ENCODE data around the gene PPY. TPM values are rescaled to one million over a fixed set of nuclear protein-coding genes. Genes with fewer than 3 reads are reported as not detected.

Gene PPY
- total RNA-seq, 6 experiments from 2014 or later: not detected

GRCh38 chr17:43912635-43913304 is 29.5 kb downstream of the PPY start:
- TF ChIP-seq CTCF (IDR thresholded peaks at IDR 0.05): no peak
- H3K9me3 Mint-ChIP-seq: no peaks in the 10 kb centered on the region
- H3K27me3 Mint-ChIP-seq (ENCODE audit: insufficient read depth): peaks cover 9% of the 10 kb centered on the region
- H3K4me3 Mint-ChIP-seq: no peak overlapping the region
- no peak overlapping the region for H3K27ac Mint-ChIP-seq
- H3K4me1 Mint-ChIP-seq (ENCODE audit: low read depth): peaks cover 7% of the 10 kb centered on the region; the same call in 1 of the 2 replicates
- no peaks in the 10 kb centered on the region for H3K36me3 Mint-ChIP-seq (ENCODE audit: low read depth)
- DNase-seq: no peak

- H3K9me3 Mint-ChIP-seq: no peaks in the 10 kb centered on the region
- H3K27ac Mint-ChIP-seq: no peak overlapping the region
- H3K27me3 Mint-ChIP-seq (ENCODE audit: insufficient read depth): peaks cover 10% of the 10 kb centered on the region
- no peak for DNase-seq
- H3K4me1 Mint-ChIP-seq (ENCODE audit: low read depth): peaks cover 9% of the 10 kb centered on the region; the same call in 1 of the 2 replicates
- no peak for TF ChIP-seq CTCF (IDR thresholded peaks at IDR 0.05)
- no peaks in the 10 kb centered on the region for H3K36me3 Mint-ChIP-seq (ENCODE audit: low read depth)
- no peak overlapping the region for H3K4me3 Mint-ChIP-seq
These were observed 30.4 kb downstream of the PPY start for GRCh38 chr17:43911904-43912303.

- Mint-ChIP-seq H3K36me3 (ENCODE audit: low read depth) (no peaks in the 10 kb centered on the region), H3K27me3 (ENCODE audit: insufficient read depth) (peaks cover 14% of the 10 kb centered on the region), H3K27ac (no peak overlapping the region), H3K4me1 (ENCODE audit: low read depth) (peaks cover 17% of the 10 kb centered on the region), H3K9me3 (no peaks in the 10 kb centered on the region), H3K4me3 (no peak overlapping the region)
- DNase-seq: no peak
- TF ChIP-seq CTCF (IDR thresholded peaks at IDR 0.05): no peak
These were observed 32.6 kb downstream of the PPY start for GRCh38 chr17:43909537-43910231.

GRCh38 chr17:43907998-43908721 is 34.1 kb downstream of the PPY start:
- no peak overlapping the region for H3K27ac Mint-ChIP-seq
- DNase-seq: peak; percentile 50
- peaks cover 23% of the 10 kb centered on the region for H3K27me3 Mint-ChIP-seq (ENCODE audit: insufficient read depth)
- peaks cover 17% of the 10 kb centered on the region for H3K4me1 Mint-ChIP-seq (ENCODE audit: low read depth)
- no peaks in the 10 kb centered on the region for H3K9me3 Mint-ChIP-seq
- no peaks in the 10 kb centered on the region for H3K36me3 Mint-ChIP-seq (ENCODE audit: low read depth)
- TF ChIP-seq CTCF (IDR thresholded peaks at IDR 0.05): no peak
- H3K4me3 Mint-ChIP-seq: peak overlapping the region; percentile 72

- peak within 1 kb of the TSS; percentile 72 for H3K4me3 Mint-ChIP-seq
- TF ChIP-seq CTCF (IDR thresholded peaks at IDR 0.05): peak; percentile 68
- peaks cover 25% of the 10 kb centered on the region for H3K27me3 Mint-ChIP-seq (ENCODE audit: insufficient read depth)
- peak; percentile 37 for DNase-seq
- no peak within 1 kb of the TSS for H3K27ac Mint-ChIP-seq
- no peaks in the 10 kb centered on the region for H3K9me3 Mint-ChIP-seq
- H3K36me3 Mint-ChIP-seq (ENCODE audit: low read depth): no peaks in the 10 kb centered on the region
- H3K4me1 Mint-ChIP-seq (ENCODE audit: low read depth): peaks cover 17% of the 10 kb centered on the region
These were observed 34.8 kb downstream of the PPY start, which contains the start of gene MPP2 for GRCh38 chr17:43907425-43907981. TSS of gene MPP2 (minus strand) at chr17:43907536. CDS start at chr17:43904460, 3,076 bp downstream.

All from HFFc6 (cell line).